ENCODE results near the gene DCDC2B. TPM values are rescaled to one million over a fixed set of nuclear protein-coding genes. Genes with fewer than 3 reads are reported as not detected.

The DCDC2B gene
- total RNA-seq, 4 donors from 2014 or later, result not detected

- Histone ChIP-seq H3K36me3 (peaks cover 0 to 88% (median 51%) of the 10 kb centered on the region in 4 donors), H3K9me3 (no peaks in the 10 kb centered on the region), H3K27me3 (no peaks in the 10 kb centered on the region), H3K4me1 (no peaks in the 10 kb centered on the region), H3K4me3 (no peak overlapping the region), H3K27ac (no peak overlapping the region)
- intact Hi-C loops (cut with DNase I; ENCODE audit: low total_unique reads) (no loop called here), in situ Hi-C loops (cut with MboI; ENCODE audit: low pct_ligation_motif_present in 1 of 4, low pct_unique_long_range_greater_than_20kb in 1 of 4, low sequenced_read_pairs in 3 of 4) (no loop called here)
- 82% methylated on average over 8 of the region's 8 CpGs; no CpG with 5 or more reads in 1 of the 2 donors for WGBS, 2 donors (ENCODE audit: low coverage in 1 of 2)
- no peak for DNase-seq
- TF ChIP-seq CTCF (IDR thresholded peaks at IDR 0.05), result no peak
- TF ChIP-seq POLR2AphosphoS5 (IDR thresholded peaks at IDR 0.05), result no peak
- no peak for TF ChIP-seq EP300 (IDR thresholded peaks at IDR 0.05; ENCODE audit: low read depth)
- no peak for TF ChIP-seq POLR2A (IDR thresholded peaks at IDR 0.05)
These were observed 16.5 kb upstream of the DCDC2B start for GRCh38 chr1:32192220-32192948.

GRCh38 chr1:32194984-32195383, 13.9 kb upstream of the DCDC2B start:
- no peak overlapping the region for H3K4me3 ChIP-seq
- peaks cover 0 to 63% (median 34%) of the 10 kb centered on the region in 4 donors for H3K36me3 ChIP-seq
- DNase-seq, result no peak
- in situ Hi-C loops (cut with MboI; ENCODE audit: low pct_ligation_motif_present in 1 of 4, low pct_unique_long_range_greater_than_20kb in 1 of 4, low sequenced_read_pairs in 3 of 4), result no loop called here
- TF ChIP-seq POLR2A (IDR thresholded peaks at IDR 0.05) (no peak), POLR2AphosphoS5 (IDR thresholded peaks at IDR 0.05) (no peak), CTCF (IDR thresholded peaks at IDR 0.05) (no peak), EP300 (IDR thresholded peaks at IDR 0.05; ENCODE audit: low read depth) (no peak)
- H3K9me3 ChIP-seq, result no peaks in the 10 kb centered on the region
- H3K4me1 ChIP-seq, result peaks cover 0 to 10% (median 7%) of the 10 kb centered on the region in 4 donors
- H3K27ac ChIP-seq, result no peak overlapping the region
- 88 to 100% methylated on average over 1 to 6 of the region's 6 CpGs for WGBS, 2 donors (ENCODE audit: low coverage in 1 of 2)
- intact Hi-C loops (cut with DNase I; ENCODE audit: low total_unique reads), result no loop called here
- H3K27me3 ChIP-seq, result no peaks in the 10 kb centered on the region

- in situ Hi-C loops (cut with MboI; ENCODE audit: low pct_ligation_motif_present in 1 of 4, low pct_unique_long_range_greater_than_20kb in 1 of 4, low sequenced_read_pairs in 3 of 4) (no loop called here), intact Hi-C loops (cut with DNase I; ENCODE audit: low total_unique reads) (no loop called here)
- H3K4me3 ChIP-seq, result no peak overlapping the region
- no peak overlapping the region for H3K27ac ChIP-seq
- peaks cover 0 to 12% (median 10%) of the 10 kb centered on the region in 4 donors for H3K4me1 ChIP-seq
- H3K9me3 ChIP-seq, result no peaks in the 10 kb centered on the region
- H3K36me3 ChIP-seq, result peaks cover 0 to 60% (median 29%) of the 10 kb centered on the region in 4 donors
- DNase-seq, result no peak
- TF ChIP-seq POLR2A (IDR thresholded peaks at IDR 0.05) (no peak), EP300 (IDR thresholded peaks at IDR 0.05; ENCODE audit: low read depth) (no peak), CTCF (IDR thresholded peaks at IDR 0.05) (no peak), POLR2AphosphoS5 (IDR thresholded peaks at IDR 0.05) (no peak)
- no peaks in the 10 kb centered on the region for H3K27me3 ChIP-seq
- 89% methylated on average over 3 of the region's 3 CpGs; no CpG with 5 or more reads in 1 of the 2 donors for WGBS, 2 donors (ENCODE audit: low coverage in 1 of 2)
These were observed 13.4 kb upstream of the DCDC2B start for GRCh38 chr1:32195531-32195930.

- Histone ChIP-seq H3K27ac (no peak overlapping the region), H3K4me1 (peaks cover under 1 to 18% (median 15%) of the 10 kb centered on the region in 4 donors), H3K9me3 (no peaks in the 10 kb centered on the region), H3K36me3 (peaks cover 0 to 58% (median 26%) of the 10 kb centered on the region in 4 donors), H3K27me3 (no peaks in the 10 kb centered on the region), H3K4me3 (no peak overlapping the region)
- in situ Hi-C loops (cut with MboI; ENCODE audit: low pct_ligation_motif_present in 1 of 4, low pct_unique_long_range_greater_than_20kb in 1 of 4, low sequenced_read_pairs in 3 of 4) (no loop called here), intact Hi-C loops (cut with DNase I; ENCODE audit: low total_unique reads) (no loop called here)
- DNase-seq, result no peak
- TF ChIP-seq POLR2AphosphoS5 (IDR thresholded peaks at IDR 0.05) (no peak), EP300 (IDR thresholded peaks at IDR 0.05; ENCODE audit: low read depth) (no peak), POLR2A (IDR thresholded peaks at IDR 0.05) (no peak), CTCF (IDR thresholded peaks at IDR 0.05) (no peak)
These were observed 12.7 kb upstream of the DCDC2B start for GRCh38 chr1:32195972-32196823.
